GM15510 (cell line): ENCODE data around the gene MMD.

Experiments used
- POLR2A ChIP-seq: IDR thresholded peaks from 3 replicates; pipeline ENCODE4 v1.6.1; 2011; ENCODE audit warnings: borderline replicate concordance; ENCODE audit not compliant: insufficient read length; ENCODE audit errors: extremely low read depth

Gene MMD

DNA sequence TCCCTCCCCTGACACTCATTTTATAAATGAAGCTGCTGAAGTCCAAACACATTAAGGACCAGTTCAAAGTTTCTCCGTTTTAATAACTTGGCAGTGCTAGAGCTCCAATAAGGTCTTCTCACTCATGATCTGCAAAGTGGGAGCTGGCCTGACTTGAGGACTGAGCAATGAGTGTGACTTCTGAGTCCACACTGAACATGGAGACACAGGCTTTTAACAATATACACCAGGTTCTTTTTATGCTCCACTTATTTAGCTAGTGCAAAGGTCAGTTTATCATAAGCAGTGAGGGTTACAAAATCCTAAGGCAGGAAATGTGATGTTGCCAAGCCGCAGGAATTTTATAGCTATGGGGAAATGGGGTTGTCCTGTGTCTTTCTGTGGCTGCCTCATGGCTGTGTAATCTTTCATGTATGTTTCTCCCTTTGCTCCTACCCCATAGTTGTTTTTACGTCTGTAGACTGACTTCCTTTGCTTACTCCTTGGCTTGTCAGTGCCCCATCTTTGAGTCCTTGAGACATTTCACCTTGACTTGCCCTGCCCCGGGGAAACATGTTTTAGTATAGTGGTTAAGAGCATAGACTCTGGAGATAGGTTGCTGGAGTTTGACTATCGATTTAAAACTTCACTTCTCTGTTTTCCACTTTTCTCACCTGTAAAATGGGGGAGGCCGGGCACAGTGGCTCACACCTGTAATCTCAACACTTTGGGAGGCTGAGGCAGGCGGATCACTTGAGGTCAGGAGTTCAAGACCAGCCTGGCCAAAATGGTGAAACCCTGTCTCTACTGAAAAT, 12.2 kb upstream of the MMD start:
- no peak for TF ChIP-seq POLR2A

GRCh38 chr17:55433029-55433628, 11.5 kb upstream of the MMD start:
- no peak for TF ChIP-seq POLR2A

DNA sequence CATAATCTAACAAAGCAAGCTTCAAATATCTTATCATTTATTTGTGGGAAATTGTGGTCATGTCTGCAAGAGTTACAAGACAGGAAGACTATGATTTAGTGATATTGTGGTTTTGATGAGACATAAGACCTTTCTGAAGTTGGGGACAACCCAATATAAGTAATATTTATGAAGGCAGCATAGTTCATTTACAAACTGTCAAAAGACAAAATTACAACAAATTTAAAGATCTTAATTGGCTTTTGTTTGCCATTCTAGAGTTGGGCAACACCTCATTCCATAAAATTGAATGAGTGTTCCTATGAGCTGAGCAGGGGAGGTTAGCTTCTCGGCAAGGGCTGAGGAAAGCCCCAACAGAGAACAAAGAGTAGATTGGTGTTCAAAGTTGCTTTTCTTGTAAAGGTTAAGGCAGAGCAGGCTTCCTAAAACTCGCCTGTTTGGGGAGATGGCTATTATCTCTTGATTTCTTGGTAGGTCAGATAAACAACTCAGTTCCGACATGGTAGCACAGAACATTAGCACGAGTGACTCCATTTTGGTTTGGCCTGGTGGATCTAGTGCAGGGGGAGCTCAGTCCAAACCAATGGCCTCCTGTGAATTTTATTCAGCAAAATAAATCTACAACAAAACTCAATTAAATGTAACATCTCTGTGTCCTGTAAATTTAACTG, 10.9 kb upstream of the MMD start:
- TF ChIP-seq POLR2A = no peak

GRCh38 chr17:55430541-55431288, 9.1 kb upstream of the MMD start:
- no peak for TF ChIP-seq POLR2A

DNA sequence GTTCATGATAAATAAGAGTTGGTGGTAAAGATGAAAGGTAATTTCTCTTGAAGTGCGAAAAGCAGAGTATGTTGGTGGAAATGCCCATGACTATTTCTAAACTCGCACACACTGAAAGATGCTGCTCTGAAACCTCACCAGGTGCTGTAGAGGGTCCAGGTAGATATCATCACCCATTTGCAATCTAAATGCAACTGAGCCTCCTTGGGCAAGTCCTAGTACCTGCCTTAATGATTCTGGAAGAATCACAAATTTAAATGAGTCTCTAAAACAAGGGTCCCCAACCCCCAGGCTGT, 5.9 kb upstream of the MMD start:
- TF ChIP-seq POLR2A = no peak

GRCh38 chr17:55426851-55427586, 5.4 kb upstream of the MMD start:
- TF ChIP-seq POLR2A = no peak

DNA sequence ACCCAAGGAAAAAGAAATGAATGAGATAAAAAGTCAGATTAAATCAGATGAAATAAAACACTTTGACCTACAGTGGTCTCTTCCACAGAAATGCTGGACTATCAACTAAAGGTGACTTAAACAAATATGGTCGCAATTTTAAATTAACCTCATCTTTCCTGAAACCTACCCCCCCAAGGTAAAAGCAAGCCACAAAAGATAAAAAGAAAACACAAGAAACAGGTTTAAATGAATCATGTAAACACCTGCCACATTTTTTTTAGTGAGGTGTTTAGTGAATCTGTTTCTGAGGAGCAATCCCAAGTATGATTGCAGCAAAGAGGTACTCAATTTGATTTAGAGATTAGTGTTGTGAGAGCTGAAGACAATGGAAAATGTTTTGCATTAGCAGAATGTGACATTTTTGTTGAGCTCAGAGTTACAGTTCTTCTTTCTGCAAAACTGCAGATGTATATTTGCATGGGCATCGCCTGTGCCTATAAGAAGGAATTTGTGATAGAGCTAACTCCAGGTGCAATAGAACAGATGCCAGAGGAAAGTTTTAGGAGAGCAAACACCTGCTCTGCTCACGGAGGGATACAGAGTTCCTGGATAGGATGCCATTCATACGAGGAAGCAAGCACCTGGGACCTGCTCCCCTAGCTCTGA, 3.4 kb upstream of the MMD start:
- TF ChIP-seq POLR2A = no peak

DNA sequence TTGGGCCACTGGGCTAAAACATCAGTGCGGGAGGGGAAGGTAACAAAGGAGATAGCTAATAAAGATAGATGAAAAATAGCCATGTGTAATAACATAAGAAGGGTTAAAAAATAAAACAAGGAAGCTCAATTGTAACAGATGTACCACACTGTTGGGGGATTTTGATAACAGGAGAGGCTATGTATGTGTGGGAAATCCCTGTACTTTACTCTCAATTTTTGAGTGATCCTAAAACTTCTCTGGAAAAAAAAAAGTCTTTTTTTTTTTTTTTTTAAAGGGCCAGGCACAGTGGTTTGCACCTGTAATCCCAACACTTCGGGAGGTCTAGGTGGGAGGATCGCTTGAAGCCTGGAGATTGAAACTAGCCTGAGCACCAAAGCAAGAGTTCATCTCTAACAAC, 1.9 kb upstream of the MMD start:
- TF ChIP-seq POLR2A = no peak

- peak; percentile 18 for TF ChIP-seq POLR2A
These were observed 858 bp downstream of the MMD start for GRCh38 chr17:55420776-55421178.

DNA sequence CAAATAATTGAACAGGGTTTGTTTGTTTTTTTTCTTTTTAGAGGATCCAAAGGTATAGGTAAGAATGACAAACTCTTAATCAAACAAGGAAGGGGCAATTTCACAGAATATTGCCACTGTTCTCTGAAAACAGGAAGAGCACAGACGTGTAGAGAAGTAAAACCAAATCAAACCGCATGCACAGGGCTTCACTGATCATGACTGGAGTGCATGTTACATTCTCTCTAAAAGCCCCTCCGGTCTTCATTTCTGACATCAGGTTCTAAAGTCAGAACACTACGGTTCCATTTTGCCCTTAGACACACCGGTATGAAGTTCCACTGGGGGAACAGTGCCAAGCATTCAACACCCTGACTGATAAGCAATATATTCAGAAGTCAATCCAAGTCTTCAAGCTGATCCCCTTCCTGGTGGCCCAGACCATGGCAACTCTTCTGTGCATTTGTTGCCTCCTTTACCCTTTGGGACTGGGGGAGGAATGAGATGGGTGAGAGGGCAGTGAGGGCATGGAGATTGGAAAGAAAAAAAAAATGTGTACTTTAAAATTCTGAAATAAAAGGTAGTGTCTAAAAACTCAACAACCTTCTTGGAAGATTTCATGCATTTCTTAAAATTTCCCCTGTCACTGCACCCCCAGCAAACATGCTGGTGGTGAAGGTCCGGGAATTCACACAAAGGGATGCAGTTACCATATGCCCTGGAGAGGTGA, 1.4 kb downstream of the MMD start:
- TF ChIP-seq POLR2A = peak; percentile 19

DNA sequence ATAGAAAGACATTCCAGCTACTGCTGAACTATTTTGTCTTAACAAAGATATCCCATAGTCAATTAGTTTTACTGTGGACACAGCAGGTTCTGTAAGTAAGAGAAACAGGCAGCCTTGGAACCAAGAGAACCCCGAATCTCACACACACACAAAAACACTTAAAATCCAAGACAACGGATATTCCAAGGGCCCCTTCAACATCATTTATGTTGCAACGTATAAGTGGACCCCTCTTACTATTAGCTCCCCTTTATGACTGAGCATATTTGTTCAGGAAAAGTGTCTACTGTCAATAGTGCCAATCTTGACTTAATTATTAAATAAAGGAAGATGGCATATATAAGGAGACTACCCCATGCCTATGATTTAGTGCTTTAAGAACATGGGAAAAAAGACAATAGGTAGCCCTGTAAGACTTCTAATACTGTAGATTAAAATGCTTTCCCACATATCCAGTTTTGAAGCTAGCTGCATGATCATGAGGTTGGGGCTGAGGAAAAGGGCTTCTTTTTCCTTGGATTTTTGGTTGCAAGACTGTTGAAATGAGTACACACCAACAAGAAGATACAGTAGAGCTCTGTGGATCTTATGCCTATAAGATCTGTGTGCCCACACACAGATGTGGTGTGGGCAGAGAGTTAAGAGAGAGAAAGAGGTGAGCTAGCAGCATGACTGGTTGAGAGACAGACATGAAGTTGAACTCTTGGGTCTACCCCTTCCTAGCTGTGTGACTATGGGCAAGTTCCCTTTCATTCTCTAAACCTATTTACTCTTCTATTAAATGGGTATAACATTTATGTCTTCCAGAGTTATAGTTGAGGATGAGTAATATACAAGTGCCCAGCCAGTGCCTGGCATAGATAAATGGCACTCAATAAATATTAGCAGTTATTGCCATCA, 3.0 kb downstream of the MMD start:
- TF ChIP-seq POLR2A = no peak

- TF ChIP-seq POLR2A = no peak
These were observed 4.0 kb downstream of the MMD start for GRCh38 chr17:55417411-55418268.
